ENCODE results near the gene KLF5. TPM values are rescaled to one million over a fixed set of nuclear protein-coding genes. Genes with fewer than 3 reads are reported as not detected.

Gene KLF5
- total RNA-seq, 1 experiment from 2014 or later, result 2.3 TPM

- H3K4me1 Mint-ChIP-seq, result peaks cover 13% of the 10 kb centered on the region
- no peak overlapping the region for H3K27ac Mint-ChIP-seq
- peaks cover 6% of the 10 kb centered on the region for H3K9me3 Mint-ChIP-seq
- DNase-seq (ENCODE audit: low spot score), result no peak
- no peak overlapping the region for H3K4me3 Mint-ChIP-seq
- H3K27me3 Mint-ChIP-seq (ENCODE audit: low read depth), result no peaks in the 10 kb centered on the region
- TF ChIP-seq, protein P1, sequence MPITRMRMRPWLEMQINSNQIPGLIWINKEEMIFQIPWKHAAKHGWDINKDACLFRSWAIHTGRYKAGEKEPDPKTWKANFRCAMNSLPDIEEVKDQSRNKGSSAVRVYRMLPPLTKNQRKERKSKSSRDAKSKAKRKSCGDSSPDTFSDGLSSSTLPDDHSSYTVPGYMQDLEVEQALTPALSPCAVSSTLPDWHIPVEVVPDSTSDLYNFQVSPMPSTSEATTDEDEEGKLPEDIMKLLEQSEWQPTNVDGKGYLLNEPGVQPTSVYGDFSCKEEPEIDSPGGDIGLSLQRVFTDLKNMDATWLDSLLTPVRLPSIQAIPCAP (CRISPR knock-in tag; IDR thresholded peaks at IDR 0.05), result no peak
- TF ChIP-seq RORB (CRISPR knock-in tag; IDR thresholded peaks at IDR 0.05) (no peak), MLX (CRISPR knock-in tag; IDR thresholded peaks at IDR 0.05) (no peak), SP1 (CRISPR knock-in tag; conservative IDR thresholded peaks at IDR 0.05) (no peak), ETV6 (CRISPR knock-in tag; IDR thresholded peaks at IDR 0.05) (no peak), IRF2 (CRISPR knock-in tag; IDR thresholded peaks at IDR 0.05; ENCODE audit: borderline replicate concordance, low read depth) (no peak), NFYB (CRISPR knock-in tag; conservative IDR thresholded peaks at IDR 0.05; ENCODE audit: low read depth) (no peak), ZNF396 (CRISPR knock-in tag; IDR thresholded peaks at IDR 0.05; ENCODE audit: borderline replicate concordance) (no peak), FOXP4 (CRISPR knock-in tag; IDR thresholded peaks at IDR 0.05) (no peak)
- TF ChIP-seq, protein P2, sequence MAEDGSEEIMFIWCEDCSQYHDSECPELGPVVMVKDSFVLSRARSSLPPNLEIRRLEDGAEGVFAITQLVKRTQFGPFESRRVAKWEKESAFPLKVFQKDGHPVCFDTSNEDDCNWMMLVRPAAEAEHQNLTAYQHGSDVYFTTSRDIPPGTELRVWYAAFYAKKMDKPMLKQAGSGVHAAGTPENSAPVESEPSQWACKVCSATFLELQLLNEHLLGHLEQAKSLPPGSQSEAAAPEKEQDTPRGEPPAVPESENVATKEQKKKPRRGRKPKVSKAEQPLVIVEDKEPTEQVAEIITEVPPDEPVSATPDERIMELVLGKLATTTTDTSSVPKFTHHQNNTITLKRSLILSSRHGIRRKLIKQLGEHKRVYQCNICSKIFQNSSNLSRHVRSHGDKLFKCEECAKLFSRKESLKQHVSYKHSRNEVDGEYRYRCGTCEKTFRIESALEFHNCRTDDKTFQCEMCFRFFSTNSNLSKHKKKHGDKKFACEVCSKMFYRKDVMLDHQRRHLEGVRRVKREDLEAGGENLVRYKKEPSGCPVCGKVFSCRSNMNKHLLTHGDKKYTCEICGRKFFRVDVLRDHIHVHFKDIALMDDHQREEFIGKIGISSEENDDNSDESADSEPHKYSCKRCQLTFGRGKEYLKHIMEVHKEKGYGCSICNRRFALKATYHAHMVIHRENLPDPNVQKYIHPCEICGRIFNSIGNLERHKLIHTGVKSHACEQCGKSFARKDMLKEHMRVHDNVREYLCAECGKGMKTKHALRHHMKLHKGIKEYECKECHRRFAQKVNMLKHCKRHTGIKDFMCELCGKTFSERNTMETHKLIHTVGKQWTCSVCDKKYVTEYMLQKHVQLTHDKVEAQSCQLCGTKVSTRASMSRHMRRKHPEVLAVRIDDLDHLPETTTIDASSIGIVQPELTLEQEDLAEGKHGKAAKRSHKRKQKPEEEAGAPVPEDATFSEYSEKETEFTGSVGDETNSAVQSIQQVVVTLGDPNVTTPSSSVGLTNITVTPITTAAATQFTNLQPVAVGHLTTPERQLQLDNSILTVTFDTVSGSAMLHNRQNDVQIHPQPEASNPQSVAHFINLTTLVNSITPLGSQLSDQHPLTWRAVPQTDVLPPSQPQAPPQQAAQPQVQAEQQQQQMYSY (CRISPR knock-in tag; IDR thresholded peaks at IDR 0.05), result no peak
- TF ChIP-seq, protein P3, sequence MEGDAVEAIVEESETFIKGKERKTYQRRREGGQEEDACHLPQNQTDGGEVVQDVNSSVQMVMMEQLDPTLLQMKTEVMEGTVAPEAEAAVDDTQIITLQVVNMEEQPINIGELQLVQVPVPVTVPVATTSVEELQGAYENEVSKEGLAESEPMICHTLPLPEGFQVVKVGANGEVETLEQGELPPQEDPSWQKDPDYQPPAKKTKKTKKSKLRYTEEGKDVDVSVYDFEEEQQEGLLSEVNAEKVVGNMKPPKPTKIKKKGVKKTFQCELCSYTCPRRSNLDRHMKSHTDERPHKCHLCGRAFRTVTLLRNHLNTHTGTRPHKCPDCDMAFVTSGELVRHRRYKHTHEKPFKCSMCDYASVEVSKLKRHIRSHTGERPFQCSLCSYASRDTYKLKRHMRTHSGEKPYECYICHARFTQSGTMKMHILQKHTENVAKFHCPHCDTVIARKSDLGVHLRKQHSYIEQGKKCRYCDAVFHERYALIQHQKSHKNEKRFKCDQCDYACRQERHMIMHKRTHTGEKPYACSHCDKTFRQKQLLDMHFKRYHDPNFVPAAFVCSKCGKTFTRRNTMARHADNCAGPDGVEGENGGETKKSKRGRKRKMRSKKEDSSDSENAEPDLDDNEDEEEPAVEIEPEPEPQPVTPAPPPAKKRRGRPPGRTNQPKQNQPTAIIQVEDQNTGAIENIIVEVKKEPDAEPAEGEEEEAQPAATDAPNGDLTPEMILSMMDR (IDR thresholded peaks at IDR 0.05), result no peak
- TF ChIP-seq, protein P4, sequence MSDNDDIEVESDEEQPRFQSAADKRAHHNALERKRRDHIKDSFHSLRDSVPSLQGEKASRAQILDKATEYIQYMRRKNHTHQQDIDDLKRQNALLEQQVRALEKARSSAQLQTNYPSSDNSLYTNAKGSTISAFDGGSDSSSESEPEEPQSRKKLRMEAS (CRISPR knock-in tag; IDR thresholded peaks at IDR 0.05), result no peak
- TF ChIP-seq, protein P5, sequence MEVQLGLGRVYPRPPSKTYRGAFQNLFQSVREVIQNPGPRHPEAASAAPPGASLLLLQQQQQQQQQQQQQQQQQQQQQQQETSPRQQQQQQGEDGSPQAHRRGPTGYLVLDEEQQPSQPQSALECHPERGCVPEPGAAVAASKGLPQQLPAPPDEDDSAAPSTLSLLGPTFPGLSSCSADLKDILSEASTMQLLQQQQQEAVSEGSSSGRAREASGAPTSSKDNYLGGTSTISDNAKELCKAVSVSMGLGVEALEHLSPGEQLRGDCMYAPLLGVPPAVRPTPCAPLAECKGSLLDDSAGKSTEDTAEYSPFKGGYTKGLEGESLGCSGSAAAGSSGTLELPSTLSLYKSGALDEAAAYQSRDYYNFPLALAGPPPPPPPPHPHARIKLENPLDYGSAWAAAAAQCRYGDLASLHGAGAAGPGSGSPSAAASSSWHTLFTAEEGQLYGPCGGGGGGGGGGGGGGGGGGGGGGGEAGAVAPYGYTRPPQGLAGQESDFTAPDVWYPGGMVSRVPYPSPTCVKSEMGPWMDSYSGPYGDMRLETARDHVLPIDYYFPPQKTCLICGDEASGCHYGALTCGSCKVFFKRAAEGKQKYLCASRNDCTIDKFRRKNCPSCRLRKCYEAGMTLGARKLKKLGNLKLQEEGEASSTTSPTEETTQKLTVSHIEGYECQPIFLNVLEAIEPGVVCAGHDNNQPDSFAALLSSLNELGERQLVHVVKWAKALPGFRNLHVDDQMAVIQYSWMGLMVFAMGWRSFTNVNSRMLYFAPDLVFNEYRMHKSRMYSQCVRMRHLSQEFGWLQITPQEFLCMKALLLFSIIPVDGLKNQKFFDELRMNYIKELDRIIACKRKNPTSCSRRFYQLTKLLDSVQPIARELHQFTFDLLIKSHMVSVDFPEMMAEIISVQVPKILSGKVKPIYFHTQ (CRISPR knock-in tag; IDR thresholded peaks at IDR 0.05), result no peak
- CTCF ChIA-PET, result no interaction called here
- POLR2A ChIA-PET, result no interaction called here
- no peaks in the 10 kb centered on the region for H3K36me3 Mint-ChIP-seq
- no peak for ATAC-seq
These were observed 51.2 kb downstream of the KLF5 start for GRCh38 chr13:73109969-73110368.

- TF ChIP-seq FOXP4 (CRISPR knock-in tag; IDR thresholded peaks at IDR 0.05), result no peak
- TF ChIP-seq, protein P6, sequence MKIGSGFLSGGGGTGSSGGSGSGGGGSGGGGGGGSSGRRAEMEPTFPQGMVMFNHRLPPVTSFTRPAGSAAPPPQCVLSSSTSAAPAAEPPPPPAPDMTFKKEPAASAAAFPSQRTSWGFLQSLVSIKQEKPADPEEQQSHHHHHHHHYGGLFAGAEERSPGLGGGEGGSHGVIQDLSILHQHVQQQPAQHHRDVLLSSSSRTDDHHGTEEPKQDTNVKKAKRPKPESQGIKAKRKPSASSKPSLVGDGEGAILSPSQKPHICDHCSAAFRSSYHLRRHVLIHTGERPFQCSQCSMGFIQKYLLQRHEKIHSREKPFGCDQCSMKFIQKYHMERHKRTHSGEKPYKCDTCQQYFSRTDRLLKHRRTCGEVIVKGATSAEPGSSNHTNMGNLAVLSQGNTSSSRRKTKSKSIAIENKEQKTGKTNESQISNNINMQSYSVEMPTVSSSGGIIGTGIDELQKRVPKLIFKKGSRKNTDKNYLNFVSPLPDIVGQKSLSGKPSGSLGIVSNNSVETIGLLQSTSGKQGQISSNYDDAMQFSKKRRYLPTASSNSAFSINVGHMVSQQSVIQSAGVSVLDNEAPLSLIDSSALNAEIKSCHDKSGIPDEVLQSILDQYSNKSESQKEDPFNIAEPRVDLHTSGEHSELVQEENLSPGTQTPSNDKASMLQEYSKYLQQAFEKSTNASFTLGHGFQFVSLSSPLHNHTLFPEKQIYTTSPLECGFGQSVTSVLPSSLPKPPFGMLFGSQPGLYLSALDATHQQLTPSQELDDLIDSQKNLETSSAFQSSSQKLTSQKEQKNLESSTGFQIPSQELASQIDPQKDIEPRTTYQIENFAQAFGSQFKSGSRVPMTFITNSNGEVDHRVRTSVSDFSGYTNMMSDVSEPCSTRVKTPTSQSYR (CRISPR knock-in tag; IDR thresholded peaks at IDR 0.05), result no peak
- TF ChIP-seq NFATC4 (CRISPR knock-in tag; IDR thresholded peaks at IDR 0.05), result no peak
- TF ChIP-seq GRHL2 (CRISPR knock-in tag; IDR thresholded peaks at IDR 0.05; ENCODE audit: insufficient replicate concordance, severe bottlenecking), result no peak
- TF ChIP-seq, protein P7, sequence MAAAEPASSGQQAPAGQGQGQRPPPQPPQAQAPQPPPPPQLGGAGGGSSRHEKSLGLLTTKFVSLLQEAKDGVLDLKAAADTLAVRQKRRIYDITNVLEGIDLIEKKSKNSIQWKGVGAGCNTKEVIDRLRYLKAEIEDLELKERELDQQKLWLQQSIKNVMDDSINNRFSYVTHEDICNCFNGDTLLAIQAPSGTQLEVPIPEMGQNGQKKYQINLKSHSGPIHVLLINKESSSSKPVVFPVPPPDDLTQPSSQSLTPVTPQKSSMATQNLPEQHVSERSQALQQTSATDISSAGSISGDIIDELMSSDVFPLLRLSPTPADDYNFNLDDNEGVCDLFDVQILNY (CRISPR knock-in tag; IDR thresholded peaks at IDR 0.05), result no peak
- no peak overlapping the region for H3K4me3 Mint-ChIP-seq
- no peaks in the 10 kb centered on the region for H3K27me3 Mint-ChIP-seq (ENCODE audit: low read depth)
- H3K4me1 Mint-ChIP-seq, result peaks cover 13% of the 10 kb centered on the region
- ATAC-seq (no peak; the same call in 1 of the 2 replicates), DNase-seq (ENCODE audit: low spot score) (no peak)
- no peak overlapping the region for H3K27ac Mint-ChIP-seq
- peaks cover 6% of the 10 kb centered on the region for H3K9me3 Mint-ChIP-seq
- ChIA-PET POLR2A (no interaction called here), CTCF (no interaction called here)
- no peaks in the 10 kb centered on the region for H3K36me3 Mint-ChIP-seq
These were observed 52.0 kb downstream of the KLF5 start for GRCh38 chr13:73110814-73111213.

Data from WTC11 (cell line).